CD14-positive monocyte (primary cell): ENCODE measurements around the gene TXLNB. TPM values are rescaled to one million over a fixed set of nuclear protein-coding genes. Genes with fewer than 3 reads are reported as not detected.

Source experiments
- DNase-seq, 3 donors: peaks; one replicate each; pipeline ENCODE4 v3.0.0-alpha.2; 2011 to 2022
- H2AFZ ChIP-seq: 2 replicates; pipeline ENCODE4 v1.6.0; 2012; ENCODE audit warnings: mild to moderate bottlenecking, low read depth, low read length, inconsistent platforms; ENCODE audit not compliant: insufficient read depth, poor library complexity, severe bottlenecking
- H3K27ac ChIP-seq, 2 donors: 1 replicate in 1 of 2; 2 replicates in 1 of 2; pipeline ENCODE4 v1.5.1; 2012 to 2013; ENCODE audit warnings: low read length in 2 of 2, control low read depth in 1 of 2, inconsistent platforms in 1 of 2, low read depth in 1 of 2, mild to moderate bottlenecking in 1 of 2
- H3K27me3 ChIP-seq, 2 donors: one replicate each; pipeline versions ENCODE4 v1.6.0 to v1.6.1; 2011 to 2013; ENCODE audit warnings: low read length in 2 of 2; ENCODE audit not compliant: control insufficient read depth in 2 of 2, insufficient read depth in 2 of 2
- H3K36me3 ChIP-seq, 2 donors: replicated peaks in 1 of 2; 1 replicate in 1 of 2; 2 replicates in 1 of 2; pipeline versions ENCODE4 v1.5.1 to v1.6.1; 2012 to 2013; ENCODE audit warnings: low read length in 2 of 2, control low read depth in 1 of 2, inconsistent platforms in 1 of 2, mild to moderate bottlenecking in 1 of 2; ENCODE audit not compliant: insufficient read depth in 2 of 2, control insufficient read depth in 1 of 2
- H3K4me1 ChIP-seq, 2 donors: 1 replicate in 1 of 2; 2 replicates in 1 of 2; pipeline versions ENCODE4 v1.5.1 to v1.6.1; 2012 to 2013; ENCODE audit warnings: low read length in 2 of 2, control low read depth in 1 of 2, inconsistent platforms in 1 of 2, mild to moderate bottlenecking in 1 of 2, moderate library complexity in 1 of 2; ENCODE audit not compliant: insufficient read depth in 2 of 2, control insufficient read depth in 1 of 2
- H3K4me2 ChIP-seq: replicated peaks from 2 replicates; pipeline ENCODE3; 2012; ENCODE audit warnings: low read length, moderate library complexity, mild to moderate bottlenecking; ENCODE audit not compliant: poor library complexity, severe bottlenecking; ENCODE audit errors: extremely low read depth
- H3K4me3 ChIP-seq, 3 experiments: fragments of 200-600 bp in 1 of 3; sonication (generic) in 1 of 3; replicated peaks in 1 of 3; 1 replicate in 2 of 3; 2 replicates in 1 of 3; pipeline ENCODE4 v1.5.1; 2011 to 2013; ENCODE audit warnings: low read length in 3 of 3, mild to moderate bottlenecking in 3 of 3, control low read depth in 2 of 3, low read depth in 2 of 3, inconsistent platforms in 1 of 3, moderate library complexity in 1 of 3
- H3K79me2 ChIP-seq: 2 replicates; pipeline ENCODE4 v1.6.0; 2012; ENCODE audit warnings: mild to moderate bottlenecking, control low read depth, inconsistent platforms, low read length, moderate library complexity; ENCODE audit not compliant: insufficient read depth
- H3K9ac ChIP-seq: 2 replicates; pipeline ENCODE4 v1.6.0; 2017; ENCODE audit warnings: low read length, mild to moderate bottlenecking; ENCODE audit not compliant: insufficient read depth, poor library complexity, severe bottlenecking
- H3K9me3 ChIP-seq, 2 donors: replicated peaks in 1 of 2; 1 replicate in 1 of 2; 2 replicates in 1 of 2; pipeline versions ENCODE4 v1.5.1 to v1.6.1; 2012 to 2013; ENCODE audit warnings: low read length in 2 of 2, control low read depth in 1 of 2; ENCODE audit not compliant: control insufficient read depth in 1 of 2, insufficient read depth in 1 of 2
- H4K20me1 ChIP-seq: 2 replicates; pipeline ENCODE4 v1.6.0; 2012; ENCODE audit warnings: mild to moderate bottlenecking, low read length, control low read depth, moderate library complexity; ENCODE audit not compliant: insufficient read depth
- H3K27ac Mint-ChIP-seq, 7 donors: one replicate each; pipeline ENCODE4 v1.8.0; 2020; ENCODE audit warnings: mild to moderate bottlenecking in 7 of 7, mixed read lengths in 7 of 7, moderate library complexity in 6 of 7, inconsistent platforms in 2 of 7
- H3K27me3 Mint-ChIP-seq, 3 donors: one replicate each; pipeline ENCODE4 v1.8.0; 2021 to 2022; ENCODE audit warnings: low read depth in 3 of 3, mild to moderate bottlenecking in 3 of 3, mixed read lengths in 3 of 3, moderate library complexity in 3 of 3, inconsistent platforms in 1 of 3
- H3K36me3 Mint-ChIP-seq, 2 donors: one replicate each; pipeline ENCODE4 v1.8.0; 2020; ENCODE audit warnings: mixed read lengths in 2 of 2, inconsistent platforms in 1 of 2, mild to moderate bottlenecking in 1 of 2
- H3K4me1 Mint-ChIP-seq: one replicate; pipeline ENCODE4 v1.8.0; 2020; ENCODE audit warnings: mild to moderate bottlenecking, mixed read lengths
- H3K4me3 Mint-ChIP-seq, 2 donors: one replicate each; pipeline ENCODE4 v1.8.0; 2020; ENCODE audit warnings: mild to moderate bottlenecking in 2 of 2, mixed read lengths in 2 of 2, moderate library complexity in 1 of 2
- H3K9me3 Mint-ChIP-seq, 7 donors: one replicate each; pipeline ENCODE4 v1.8.0; 2020 to 2022; ENCODE audit warnings: mixed read lengths in 7 of 7, mild to moderate bottlenecking in 6 of 7, moderate library complexity in 6 of 7, inconsistent platforms in 2 of 7
- CTCF ChIP-seq: fragments of 200-600 bp; IDR thresholded peaks from one replicate; pipeline ENCODE4 v1.8.0; 2022; ENCODE audit warnings: antibody characterized with exemption, mild to moderate bottlenecking
- WGBS: methylation state at CpG from one replicate; pipeline ENCODE4 v1.1.5; 2013; ENCODE audit warnings: missing lambda C conversion rate; ENCODE audit not compliant: insufficient coverage; 5-methylcytosine and 5-hydroxymethylcytosine counted together
- intact Hi-C, 2 donors: fragments of 100-400 bp; cut with micrococcal nuclease; formaldehyde crosslinking; loops; one replicate each; pipeline versions ENCODE4 v1.15.0 to v1.15.1; 2023
- polyA plus RNA-seq, 3 donors: library from polyadenylated mRNA; depleted of rRNA in 1 of 3; unstranded in 2 of 3; stranded (reverse) in 1 of 3; fragments of 300-500 nt in 2 of 3; fragments of >200 nt in 1 of 3; fragmentation: Illumina TruSeq in 2 of 3; gene quantifications; 1 replicate in 2 of 3; 2 replicates in 1 of 3; pipeline ENCODE4 v1.2.3, GENCODE V29; 2012 to 2021

TXLNB gene
- polyA plus RNA-seq, 3 donors: 0.04 to 0.25 (median 0.14) TPM

GRCh38 chr6:139330826-139331500 lies 39.2 kb upstream of the TXLNB start:
- H3K4me1 Mint-ChIP-seq: peaks cover 40% of the 10 kb centered on the region
- peaks cover 0 to 2% (median 0%) of the 10 kb centered on the region in 3 donors for H3K27me3 Mint-ChIP-seq
- Histone ChIP-seq H2AFZ (no peak overlapping the region), H3K4me2 (no peak overlapping the region), H3K9ac (no peak overlapping the region), H3K4me1 (peaks cover 31 to 35% of the 10 kb centered on the region in 2 donors), H3K36me3 (no peaks in the 10 kb centered on the region), H3K4me3 (no peak overlapping the region), H4K20me1 (no peaks in the 10 kb centered on the region), H3K79me2 (no peaks in the 10 kb centered on the region), H3K9me3 (no peaks in the 10 kb centered on the region), H3K27ac (no peak overlapping the region), H3K27me3 (no peaks in the 10 kb centered on the region)
- H3K36me3 Mint-ChIP-seq: peaks cover 0 to 6% of the 10 kb centered on the region in 2 donors
- peaks cover 0 to 5% (median 1%) of the 10 kb centered on the region in 7 donors for H3K9me3 Mint-ChIP-seq
- no CpG with 5 or more reads among the region's 3 CpGs for WGBS
- no peak overlapping the region for H3K27ac Mint-ChIP-seq
- TF ChIP-seq CTCF: no peak
- intact Hi-C loops: loop anchor here in 1 of 2 donors (10.0 kb wide), 1 partner anchor 714 kb away; no protein-coding TSS in a partner anchor
- H3K4me3 Mint-ChIP-seq: no peak overlapping the region
- DNase-seq: no peak

- no peak overlapping the region for H3K9ac ChIP-seq
- Mint-ChIP-seq H3K27me3 (peaks cover 0 to 2% (median 1%) of the 10 kb centered on the region in 3 donors), H3K4me3 (no peak overlapping the region), H3K4me1 (peaks cover 40% of the 10 kb centered on the region), H3K36me3 (peaks cover 0 to 6% of the 10 kb centered on the region in 2 donors), H3K27ac (no peak overlapping the region), H3K9me3 (peaks cover 0 to 5% (median 1%) of the 10 kb centered on the region in 7 donors)
- no peak overlapping the region for H3K4me3 ChIP-seq
- no peak overlapping the region for H2AFZ ChIP-seq
- intact Hi-C loops: loop anchor here in 1 of 2 donors (10.0 kb wide), 1 partner anchor 714 kb away; no protein-coding TSS in a partner anchor
- no peaks in the 10 kb centered on the region for H3K27me3 ChIP-seq
- H3K79me2 ChIP-seq: no peaks in the 10 kb centered on the region
- peaks cover 31 to 35% of the 10 kb centered on the region in 2 donors for H3K4me1 ChIP-seq
- no peak for DNase-seq
- H3K36me3 ChIP-seq: no peaks in the 10 kb centered on the region
- no peak for TF ChIP-seq CTCF
- 100% methylated on average over 3 of the region's 5 CpGs for WGBS
- no peak overlapping the region for H3K4me2 ChIP-seq
- no peak overlapping the region for H3K27ac ChIP-seq
- H3K9me3 ChIP-seq: no peaks in the 10 kb centered on the region
- H4K20me1 ChIP-seq: no peaks in the 10 kb centered on the region
Measured at GRCh38 chr6:139330306-139330705, 38.5 kb upstream of the TXLNB start.
